ENCODE results near the gene PLEKHN1. TPM values are rescaled to one million over a fixed set of nuclear protein-coding genes. Genes with fewer than 3 reads are reported as not detected.
"Not testable (repeated sequence)": the region's sequence is repeated elsewhere in the genome, so short reads cannot be mapped to it uniquely, and the experiment has no call there.

The PLEKHN1 gene
- total and polyA plus RNA-seq, 2 experiments from 2014 or later = 1.7 to 2.1 TPM

DNA sequence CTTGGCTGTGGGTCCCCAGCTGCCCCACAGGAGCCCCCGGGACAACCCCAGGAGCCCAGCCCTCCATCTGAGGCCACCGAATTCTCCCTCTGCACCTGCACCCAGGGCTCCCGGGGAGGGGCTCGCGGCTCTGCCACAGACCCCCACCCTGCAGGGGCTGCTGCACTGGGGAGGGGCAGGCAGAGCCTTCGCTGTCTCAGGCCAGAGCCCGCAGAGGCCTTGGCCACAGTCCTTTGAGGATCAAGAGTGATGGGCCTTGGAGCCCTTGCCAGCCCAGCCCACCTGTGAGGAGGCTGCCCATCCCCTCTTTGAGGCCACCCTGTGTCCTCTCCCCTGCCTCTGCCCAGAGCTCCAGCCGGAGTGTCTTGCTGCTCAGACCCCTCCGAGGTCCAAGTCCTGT lies 9.1 kb downstream of the PLEKHN1 start:
- H3K79me2 ChIP-seq (ENCODE audit: insufficient read depth) = no peaks in the 10 kb centered on the region
- no peaks in the 10 kb centered on the region for H3K36me3 ChIP-seq (ENCODE audit: low read depth)
- H3K9ac ChIP-seq = no peak overlapping the region
- no peaks in the 10 kb centered on the region for H3K4me1 ChIP-seq (ENCODE audit: insufficient read depth)
- TF ChIP-seq EZH2phosphoT487 (IDR thresholded peaks at IDR 0.05; ENCODE audit: insufficient read depth, low read depth) (no peak), EZH2 (IDR thresholded peaks at IDR 0.05; ENCODE audit: insufficient read depth, poor library complexity, severe bottlenecking) (no peak)
- no peaks in the 10 kb centered on the region for H3K27me3 ChIP-seq (replicated peaks; ENCODE audit: insufficient read depth)
- in situ Hi-C loops (cut with MboI) = no loop called here
- H3K9me3 ChIP-seq (ENCODE audit: low read depth) = no peaks in the 10 kb centered on the region
- no peak overlapping the region for H3K27ac ChIP-seq
- no peaks in the 10 kb centered on the region for H4K20me1 ChIP-seq (ENCODE audit: insufficient read depth)
- DNase-seq = no peak
- H2AFZ ChIP-seq = no peak overlapping the region
- H3K4me3 ChIP-seq = no peak overlapping the region
- H3K9me2 ChIP-seq (ENCODE audit: insufficient read depth) = no peaks in the 10 kb centered on the region
- no peaks in the 10 kb centered on the region for H3F3A ChIP-seq (ENCODE audit: insufficient read depth)
- WGBS, 2 experiments (ENCODE audit: low coverage in 1 of 2, low lambda C conversion rate in 2 of 2, missing lambda C conversion rate in 2 of 2) = 62 to 65% methylated on average over 6 to 9 of the region's 9 CpGs
- no peak overlapping the region for H3K4me2 ChIP-seq (ENCODE audit: unreplicated experiment)

GRCh38 chr1:975896-976683 lies 9.8 kb downstream of the PLEKHN1 start:
- H4K20me1 ChIP-seq (ENCODE audit: insufficient read depth) = no peaks in the 10 kb centered on the region
- no peaks in the 10 kb centered on the region for H3K9me2 ChIP-seq (ENCODE audit: insufficient read depth)
- no peaks in the 10 kb centered on the region for H3F3A ChIP-seq (ENCODE audit: insufficient read depth)
- H3K4me1 ChIP-seq (ENCODE audit: insufficient read depth) = no peaks in the 10 kb centered on the region
- peak overlapping the region; percentile 28; the same call in 1 of the 2 replicates for H3K9ac ChIP-seq
- 5 to 7% methylated on average over 31 of the region's 40 CpGs for WGBS, 2 experiments (ENCODE audit: low coverage in 1 of 2, low lambda C conversion rate in 2 of 2, missing lambda C conversion rate in 2 of 2)
- H3K27me3 ChIP-seq (replicated peaks; ENCODE audit: insufficient read depth) = no peaks in the 10 kb centered on the region
- peak; percentile 83 for DNase-seq
- no peak for TF ChIP-seq EZH2 (IDR thresholded peaks at IDR 0.05; ENCODE audit: insufficient read depth, poor library complexity, severe bottlenecking)
- no peak for TF ChIP-seq EZH2phosphoT487 (IDR thresholded peaks at IDR 0.05; ENCODE audit: insufficient read depth, low read depth)
- peak overlapping the region; percentile 45 for H3K4me3 ChIP-seq
- H3K79me2 ChIP-seq (ENCODE audit: insufficient read depth) = no peaks in the 10 kb centered on the region
- H3K9me3 ChIP-seq (ENCODE audit: low read depth) = no peaks in the 10 kb centered on the region
- in situ Hi-C loops (cut with MboI) = no loop called here
- no peaks in the 10 kb centered on the region for H3K36me3 ChIP-seq (ENCODE audit: low read depth)
- peak overlapping the region; percentile 58 for H3K4me2 ChIP-seq (ENCODE audit: unreplicated experiment)
- peak overlapping the region; percentile 69; the same call in 1 of the 2 replicates for H2AFZ ChIP-seq
- no peak overlapping the region for H3K27ac ChIP-seq

GRCh38 chr1:976791-977190 lies 10.5 kb downstream of the PLEKHN1 start:
- H3K36me3 ChIP-seq (ENCODE audit: low read depth); H3K9me3 ChIP-seq (ENCODE audit: low read depth); H3K9ac ChIP-seq; H3K4me3 ChIP-seq; H3K4me2 ChIP-seq (ENCODE audit: unreplicated experiment); H2AFZ ChIP-seq; H3K27me3 ChIP-seq (replicated peaks; ENCODE audit: insufficient read depth); H3K27ac ChIP-seq; H3K4me1 ChIP-seq (ENCODE audit: insufficient read depth); H3K79me2 ChIP-seq (ENCODE audit: insufficient read depth); H3F3A ChIP-seq (ENCODE audit: insufficient read depth); in situ Hi-C loops (cut with MboI); H4K20me1 ChIP-seq (ENCODE audit: insufficient read depth); H3K9me2 ChIP-seq (ENCODE audit: insufficient read depth); DNase-seq: not testable (repeated sequence)
- 69% methylated on average over 20 of the region's 39 CpGs; no CpG with 5 or more reads in 1 of the 2 experiments for WGBS, 2 experiments (ENCODE audit: low coverage in 1 of 2, low lambda C conversion rate in 2 of 2, missing lambda C conversion rate in 2 of 2)

DNA sequence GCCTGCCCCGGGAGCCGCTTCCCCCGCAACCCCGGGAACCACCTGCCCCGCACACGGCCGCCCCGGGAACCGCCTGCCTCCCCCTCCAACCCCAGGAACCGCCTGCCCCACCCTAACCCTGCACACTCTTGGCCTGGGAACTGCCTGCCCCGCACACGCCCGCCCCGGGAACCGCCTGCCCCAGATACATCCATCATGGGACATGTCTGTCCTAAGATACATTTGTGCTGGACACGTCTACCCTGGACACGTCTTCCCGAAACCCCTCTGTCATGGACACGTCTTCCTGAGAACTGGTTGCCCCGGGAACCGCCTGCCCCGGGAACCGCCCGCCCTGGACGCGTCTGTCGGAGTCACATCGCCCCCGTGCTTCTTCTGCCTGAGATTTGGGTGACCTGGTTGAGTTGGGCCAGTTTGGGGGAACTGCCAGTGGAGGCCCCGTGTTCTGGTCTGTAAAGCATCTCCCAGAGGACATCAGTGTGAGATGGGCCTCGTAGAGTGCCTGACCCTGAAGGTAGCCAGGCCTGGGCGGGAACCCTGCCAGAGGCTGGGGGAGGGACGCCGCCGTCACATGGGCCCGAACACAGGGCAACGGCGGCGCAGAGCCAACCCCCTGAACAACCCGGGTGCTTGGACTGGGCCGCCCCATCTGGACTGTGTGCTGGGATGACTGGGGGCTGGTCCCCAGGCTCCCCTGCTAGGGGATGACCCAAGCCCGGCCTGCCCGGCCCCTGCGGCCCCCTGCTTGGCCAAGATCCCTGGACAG lies 12.0 kb downstream of the PLEKHN1 start:
- no peaks in the 10 kb centered on the region for H3K9me3 ChIP-seq (ENCODE audit: low read depth)
- H3K4me2 ChIP-seq (ENCODE audit: unreplicated experiment) = no peak overlapping the region
- H3K27me3 ChIP-seq (replicated peaks; ENCODE audit: insufficient read depth) = peaks cover 5% of the 10 kb centered on the region
- no peaks in the 10 kb centered on the region for H4K20me1 ChIP-seq (ENCODE audit: insufficient read depth)
- no peak overlapping the region for H3K9ac ChIP-seq
- H3K27ac ChIP-seq = no peak overlapping the region
- in situ Hi-C loops (cut with MboI) = no loop called here
- no peaks in the 10 kb centered on the region for H3K9me2 ChIP-seq (ENCODE audit: insufficient read depth)
- no peaks in the 10 kb centered on the region for H3K4me1 ChIP-seq (ENCODE audit: insufficient read depth)
- no peaks in the 10 kb centered on the region for H3K79me2 ChIP-seq (ENCODE audit: insufficient read depth)
- WGBS, 2 experiments (ENCODE audit: low coverage in 1 of 2, low lambda C conversion rate in 2 of 2, missing lambda C conversion rate in 2 of 2) = 82 to 84% methylated on average over 29 to 40 of the region's 44 CpGs
- no peaks in the 10 kb centered on the region for H3F3A ChIP-seq (ENCODE audit: insufficient read depth)
- TF ChIP-seq EZH2phosphoT487 (IDR thresholded peaks at IDR 0.05; ENCODE audit: insufficient read depth, low read depth) (no peak), EZH2 (IDR thresholded peaks at IDR 0.05; ENCODE audit: insufficient read depth, poor library complexity, severe bottlenecking) (no peak)
- H3K4me3 ChIP-seq = no peak overlapping the region
- H2AFZ ChIP-seq = no peak overlapping the region
- DNase-seq = no peak
- H3K36me3 ChIP-seq (ENCODE audit: low read depth) = no peaks in the 10 kb centered on the region
